H1 (cell line): Measurements from ENCODE around the gene FIZ1. TPM values are rescaled to one million over a fixed set of nuclear protein-coding genes. Genes with fewer than 3 reads are reported as not detected.
A peak's percentile ranks its signal among the peaks of the same experiment; 100 is the strongest.

Experiments
- CEBPB ChIP-seq: IDR thresholded peaks from 2 replicates; pipeline ENCODE4 v1.6.1; 2012; ENCODE audit warnings: low read depth, low read length
- CHD1 ChIP-seq: IDR thresholded peaks from 2 replicates; pipeline ENCODE4 v1.6.1; 2012; ENCODE audit warnings: low read depth, low read length, improper control_type of control experiment
- JUN ChIP-seq: IDR thresholded peaks from 2 replicates; pipeline ENCODE4 v1.6.1; 2011; ENCODE audit warnings: low read depth, mild to moderate bottlenecking, improper control_type of control experiment, low read length
- NRF1 ChIP-seq: IDR thresholded peaks from 2 replicates; pipeline ENCODE4 v1.6.1; 2011; ENCODE audit warnings: mild to moderate bottlenecking, low read depth, low read length, improper control_type of control experiment
- PHF8 ChIP-seq: fragments of 200-600 bp; sonication (generic); conservative IDR thresholded peaks from 2 replicates; pipeline ENCODE4 v1.7.1; 2012; ENCODE audit warnings: low read depth, mild to moderate bottlenecking, inconsistent platforms, low read length, moderate library complexity
- POU5F1 ChIP-seq: IDR thresholded peaks from 2 replicates; pipeline ENCODE4 v1.6.1; 2011; ENCODE audit warnings: low read depth, mild to moderate bottlenecking, low read length, moderate library complexity
- SUZ12 ChIP-seq: fragments of 200-600 bp; sonication (generic); IDR thresholded peaks from 2 replicates; pipeline ENCODE4 v1.6.1; 2012; ENCODE audit warnings: mild to moderate bottlenecking, inconsistent platforms, low read length, moderate library complexity, mixed read lengths
- polyA plus RNA-seq, 7 experiments: library from polyadenylated mRNA; depleted of rRNA in 3 of 7; stranded (reverse) in 5 of 7; unstranded in 2 of 7; fragments of >200 nt in 5 of 7; fragments of 200-250 nt in 2 of 7; gene quantifications; 1 replicate in 5 of 7; 2 replicates in 1 of 7; 4 replicates in 1 of 7; pipeline versions ENCODE4 v1.2.1 to v1.2.3, GENCODE V29; 2011 to 2013; ENCODE audit warnings: missing spikeins in 2 of 7, mixed read lengths in 2 of 7
- total RNA-seq: library from RNA; stranded (reverse); fragmentation: NEBNext Ultra II Directional; extraction: Animal tissue kit (Norgen Biotek cat#: 25700); gene quantifications from 2 replicates; pipeline ENCODE4 v1.2.1, GENCODE V29; 2021
- TF ChIP-seq, protein P1 (sequence below): IDR thresholded peaks from 2 replicates; pipeline ENCODE4 v1.6.1; 2012; ENCODE audit warnings: inconsistent platforms

FIZ1 gene
- total and polyA plus RNA-seq, 2 of the 8 experiments (the other 6 are each of a cell fraction or from before 2014, with no cell fraction given) = 9.1 to 18.5 TPM

DNA sequence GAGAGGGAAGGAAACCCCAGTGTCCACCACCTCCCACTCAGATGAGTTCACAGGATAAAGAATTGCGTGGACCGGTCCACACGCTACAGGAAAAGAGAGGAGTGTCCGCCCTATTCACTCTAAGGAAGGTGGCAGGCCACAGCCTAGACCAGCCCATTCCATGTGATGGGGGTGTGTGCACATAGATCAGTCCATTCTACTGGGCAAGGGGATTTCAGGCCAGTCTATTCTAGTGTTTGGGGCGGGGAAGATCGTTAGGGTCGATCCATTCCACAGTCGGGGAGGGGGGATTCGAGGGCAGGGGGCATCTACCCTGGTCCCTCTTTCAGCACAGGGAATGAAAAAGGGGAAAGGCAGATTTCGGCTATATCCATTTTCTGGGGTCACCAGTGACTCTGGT is 7.8 kb downstream of the FIZ1 start (continued):
- TF ChIP-seq, protein P1, sequence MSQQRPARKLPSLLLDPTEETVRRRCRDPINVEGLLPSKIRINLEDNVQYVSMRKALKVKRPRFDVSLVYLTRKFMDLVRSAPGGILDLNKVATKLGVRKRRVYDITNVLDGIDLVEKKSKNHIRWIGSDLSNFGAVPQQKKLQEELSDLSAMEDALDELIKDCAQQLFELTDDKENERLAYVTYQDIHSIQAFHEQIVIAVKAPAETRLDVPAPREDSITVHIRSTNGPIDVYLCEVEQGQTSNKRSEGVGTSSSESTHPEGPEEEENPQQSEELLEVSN = no peak
- TF ChIP-seq SUZ12 (no peak), POU5F1 (no peak), CHD1 (peak; percentile 94), PHF8 (no peak), JUN (no peak), CEBPB (no peak), NRF1 (no peak)
- TF ChIP-seq, all 59 proteins: peak for 7
